IPS DF 19.7 (cell line): ENCODE data around the gene LRRC36.

Experiments used
- DNase-seq: peaks from one replicate; pipeline ENCODE4 v3.0.0-alpha.2; 2013; ENCODE audit warnings: low read depth, low spot score

LRRC36 gene

GRCh38 chr16:67294171-67294757, 32.4 kb upstream of the LRRC36 start:
- no peak for DNase-seq

DNA sequence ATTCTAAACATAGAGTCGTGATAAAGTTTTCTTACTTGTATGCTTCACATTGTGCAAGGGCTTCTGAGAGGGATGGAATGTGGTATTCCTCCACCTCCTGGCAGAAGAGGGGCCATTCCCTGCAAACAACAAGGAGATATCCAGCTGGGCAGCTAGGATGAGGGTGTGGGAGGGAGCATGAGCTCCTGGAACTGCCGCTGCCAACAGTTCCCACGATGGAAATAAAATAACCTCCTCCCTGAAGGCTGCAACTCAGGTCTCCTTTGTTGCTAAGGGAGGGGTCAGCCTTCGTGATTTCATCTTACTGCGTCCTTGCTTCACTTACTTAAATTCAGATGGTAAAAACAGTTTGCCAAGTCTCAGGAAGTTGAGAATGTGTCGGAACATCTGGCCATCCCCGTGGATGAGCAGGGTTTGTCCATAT, 31.7 kb upstream of the LRRC36 start:
- no peak for DNase-seq

DNA sequence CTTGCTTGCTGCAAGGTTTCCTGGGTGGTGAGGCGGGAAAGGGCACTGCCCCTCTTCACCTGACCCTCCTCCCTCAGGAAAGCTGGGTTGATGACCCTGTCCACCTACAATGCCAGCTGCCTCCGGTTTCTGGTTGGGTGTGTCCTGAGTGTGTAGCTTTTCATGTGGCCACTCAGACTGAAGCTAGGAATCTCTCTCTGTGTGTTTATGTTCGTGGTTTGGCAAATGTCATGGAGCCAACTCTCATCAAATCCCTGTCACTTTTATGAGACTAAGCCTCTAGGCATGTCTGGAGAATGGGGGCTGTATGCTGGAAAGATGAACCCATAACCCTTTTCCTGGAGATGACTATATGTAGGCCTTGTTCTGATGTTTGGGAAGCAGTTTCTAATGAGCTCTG, 30.2 kb upstream of the LRRC36 start:
- no peak for DNase-seq

- no peak for DNase-seq
Observed at GRCh38 chr16:67298277-67298676, 28.3 kb upstream of the LRRC36 start.

DNA sequence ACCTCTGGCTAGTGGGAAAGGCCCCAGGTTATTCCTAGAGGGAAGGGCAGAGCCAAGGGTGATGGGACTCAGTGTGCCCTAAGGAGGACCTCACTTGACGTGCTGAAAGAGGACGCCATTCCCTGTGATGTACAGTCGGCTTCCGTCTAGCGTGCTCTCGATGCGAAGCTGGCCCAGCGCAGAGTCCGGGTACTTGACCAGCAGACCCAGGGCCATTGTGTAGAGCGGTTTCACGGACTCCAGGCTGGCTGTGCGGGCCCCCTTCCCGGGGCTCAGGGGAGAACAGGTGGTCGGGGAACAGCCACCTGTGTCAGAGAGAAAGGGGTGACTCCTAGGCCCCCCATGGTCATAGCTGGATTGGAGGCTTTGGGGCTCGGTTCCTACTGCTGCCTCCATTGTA, 27.3 kb upstream of the LRRC36 start:
- no peak for DNase-seq

DNA sequence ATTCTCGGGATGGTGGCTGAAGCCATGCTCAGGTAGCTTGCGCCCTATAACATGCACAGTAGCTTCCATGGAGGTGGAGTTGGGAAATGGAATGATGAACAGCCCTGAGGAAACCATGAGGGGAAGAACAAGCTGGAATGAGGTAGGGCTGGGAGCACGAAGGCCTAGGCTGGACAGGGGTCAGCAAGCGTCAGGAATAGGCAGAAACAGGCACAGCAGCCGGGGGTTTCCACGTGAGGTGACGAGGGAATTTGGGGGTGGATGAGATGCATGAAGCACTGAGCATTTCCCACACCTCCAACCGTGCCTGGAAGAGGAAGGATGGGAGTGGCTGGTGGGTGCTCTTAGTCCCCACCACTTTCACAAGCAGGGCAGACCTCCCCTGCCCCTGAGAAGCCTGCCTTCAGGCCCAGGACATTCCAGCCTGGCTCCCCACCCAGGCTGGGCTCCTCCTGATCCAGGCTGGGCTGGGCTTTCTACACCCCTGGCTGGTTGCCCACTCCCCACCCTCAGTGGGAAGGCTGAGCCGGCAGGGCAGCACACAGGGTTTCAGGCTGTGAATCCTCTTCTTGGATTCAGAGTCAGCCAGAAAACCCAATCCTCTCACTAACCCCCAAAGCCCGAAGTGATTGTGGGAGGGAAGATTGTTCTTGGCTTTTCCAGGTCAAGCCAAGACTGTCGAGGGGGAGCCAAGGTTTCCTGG, 25.4 kb upstream of the LRRC36 start:
- no peak for DNase-seq

DNA sequence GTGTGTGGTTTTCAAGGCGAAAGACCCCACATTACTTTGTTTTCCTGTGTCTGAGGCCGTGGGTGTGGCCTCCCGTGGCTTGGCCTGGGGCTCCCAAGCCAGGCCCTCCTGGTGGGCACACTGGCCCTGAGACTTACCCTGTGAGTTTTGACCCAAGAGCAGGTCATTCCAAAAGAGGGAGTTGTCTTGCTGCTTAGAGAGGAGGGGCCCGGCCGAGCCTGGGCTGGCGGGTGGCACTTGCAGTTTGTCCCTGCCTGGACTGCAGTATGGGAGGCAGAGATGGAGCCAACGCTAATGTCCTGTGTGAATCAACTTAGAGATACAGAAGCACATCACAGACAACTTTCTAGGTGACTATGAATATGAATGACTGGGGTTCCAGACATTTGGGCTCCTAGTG, 24.5 kb upstream of the LRRC36 start:
- DNase-seq, result no peak

DNA sequence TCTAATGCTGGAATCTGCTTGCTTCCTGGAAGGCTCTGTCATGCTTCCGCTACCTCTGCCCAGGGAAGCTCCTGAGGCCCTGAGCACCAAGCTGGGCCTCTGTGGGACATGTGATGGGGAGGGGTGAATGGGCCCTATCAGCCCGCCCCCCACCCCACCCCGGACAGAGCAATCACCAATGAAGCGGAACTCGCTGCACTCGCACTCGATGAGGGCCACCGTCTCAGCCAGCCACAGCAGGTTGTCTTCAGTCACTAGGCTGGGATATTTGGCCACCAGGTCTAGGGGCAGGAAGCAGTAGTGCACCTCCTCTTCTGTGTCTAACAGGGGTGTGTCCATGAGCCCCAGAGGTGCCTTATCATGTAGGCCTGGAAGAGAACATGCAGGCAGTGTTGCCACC, 23.6 kb upstream of the LRRC36 start:
- no peak for DNase-seq

DNA sequence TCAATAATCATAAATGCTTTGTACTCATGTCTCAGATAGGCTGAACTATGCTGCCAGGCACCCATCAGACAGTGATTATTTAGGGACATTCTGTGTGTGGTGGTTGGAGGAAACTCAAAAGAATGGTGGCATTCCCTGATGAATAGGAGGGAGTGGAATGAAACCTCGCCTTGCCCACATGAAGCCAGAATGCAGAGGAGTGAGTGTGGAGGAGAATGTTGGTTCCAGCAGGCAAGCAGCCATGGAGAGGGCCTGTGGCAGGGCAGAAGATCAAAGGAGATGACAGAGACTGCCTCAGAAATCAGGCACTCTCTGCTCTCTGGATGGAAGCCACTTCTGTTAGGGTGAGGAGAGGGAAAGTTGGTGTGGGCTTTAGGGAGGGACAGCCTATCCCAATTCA, 22.6 kb upstream of the LRRC36 start:
- no peak for DNase-seq

GRCh38 chr16:67305216-67306071, 21.2 kb upstream of the LRRC36 start:
- no peak for DNase-seq

- no peak for DNase-seq
Observed at GRCh38 chr16:67310561-67310960, 16.1 kb upstream of the LRRC36 start.

- no peak for DNase-seq
Observed at GRCh38 chr16:67311607-67312488, 14.8 kb upstream of the LRRC36 start.

DNA sequence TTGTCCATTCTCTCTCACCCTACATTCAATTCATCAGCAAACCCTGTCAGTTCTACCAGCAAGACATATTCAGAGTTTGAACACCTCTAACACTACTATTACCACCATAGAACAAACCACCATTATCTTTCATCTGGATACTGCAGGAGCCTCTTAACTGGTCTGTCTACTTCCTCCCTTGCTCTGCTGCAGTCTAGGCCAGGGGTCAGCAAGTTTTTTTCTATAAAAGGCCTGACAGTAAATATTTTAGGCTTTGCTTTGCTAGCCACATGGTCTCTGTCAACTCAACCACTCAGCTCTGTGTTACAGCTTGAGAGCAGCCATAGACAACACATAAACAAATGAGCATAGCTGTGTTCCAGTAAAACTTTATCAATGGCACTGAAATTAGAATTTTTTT, 13.9 kb upstream of the LRRC36 start:
- no peak for DNase-seq

DNA sequence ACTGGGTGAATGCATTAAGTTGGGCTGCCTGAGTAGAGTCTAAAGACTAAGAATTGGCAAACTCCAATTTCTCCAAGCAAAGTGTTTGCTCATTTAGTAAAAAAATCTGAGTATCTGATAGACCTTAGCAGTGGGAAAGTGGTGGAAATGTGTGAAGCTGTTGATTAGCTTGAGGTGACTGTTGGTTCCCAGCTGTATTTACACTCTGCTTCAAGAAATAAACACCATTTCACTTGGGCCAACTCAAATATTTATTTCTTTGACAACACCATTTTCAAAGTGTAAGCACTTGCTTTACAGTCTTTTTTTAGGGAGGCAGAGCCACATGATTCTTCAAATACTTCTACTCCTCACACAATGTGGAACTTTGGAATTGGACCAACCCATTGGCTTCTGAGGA, 8.8 kb upstream of the LRRC36 start:
- DNase-seq, result no peak

GRCh38 chr16:67326115-67326471, 522 bp upstream of the LRRC36 start:
- DNase-seq, result no peak

DNA sequence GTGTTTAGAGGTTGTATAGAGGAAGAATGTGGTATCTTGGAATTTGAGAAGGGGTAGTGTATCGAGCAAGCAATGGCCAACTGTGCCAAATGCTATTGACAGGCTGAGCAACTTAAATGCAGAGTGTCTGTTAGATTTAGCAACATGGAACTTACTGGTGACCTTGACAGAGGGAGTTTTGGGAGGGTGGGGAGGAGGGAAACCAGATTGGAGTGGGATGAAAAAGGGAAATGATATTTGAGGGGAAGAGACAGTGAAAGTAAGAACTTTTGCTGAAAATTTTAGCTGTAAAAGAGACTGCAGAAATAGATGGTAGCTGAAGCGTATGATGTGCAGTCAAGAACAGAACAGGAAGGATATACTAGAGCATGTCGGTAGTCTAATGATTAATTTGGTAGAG, 1.1 kb downstream of the LRRC36 start:
- no peak for DNase-seq

DNA sequence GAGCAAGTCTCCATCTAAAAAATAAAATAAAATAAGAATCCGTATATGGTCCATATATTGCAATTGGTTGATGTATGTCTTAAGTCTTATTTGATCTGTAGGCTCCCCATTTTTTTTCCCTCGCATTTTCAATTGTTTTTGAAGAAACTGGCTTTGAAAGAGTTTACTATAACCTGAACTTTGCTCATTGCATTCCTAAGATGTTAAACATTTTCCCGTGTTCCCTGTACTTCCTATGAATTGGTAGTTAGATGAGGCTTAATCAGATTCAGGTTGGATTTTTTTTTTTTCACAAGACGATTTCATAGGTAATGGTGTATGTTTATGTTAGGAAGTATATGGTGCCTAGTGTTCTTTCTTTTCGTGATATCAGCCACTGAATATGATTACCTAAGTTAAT, 3.3 kb downstream of the LRRC36 start:
- DNase-seq, result no peak

- DNase-seq, result no peak
Observed at GRCh38 chr16:67333315-67333714, 6.7 kb downstream of the LRRC36 start.

DNA sequence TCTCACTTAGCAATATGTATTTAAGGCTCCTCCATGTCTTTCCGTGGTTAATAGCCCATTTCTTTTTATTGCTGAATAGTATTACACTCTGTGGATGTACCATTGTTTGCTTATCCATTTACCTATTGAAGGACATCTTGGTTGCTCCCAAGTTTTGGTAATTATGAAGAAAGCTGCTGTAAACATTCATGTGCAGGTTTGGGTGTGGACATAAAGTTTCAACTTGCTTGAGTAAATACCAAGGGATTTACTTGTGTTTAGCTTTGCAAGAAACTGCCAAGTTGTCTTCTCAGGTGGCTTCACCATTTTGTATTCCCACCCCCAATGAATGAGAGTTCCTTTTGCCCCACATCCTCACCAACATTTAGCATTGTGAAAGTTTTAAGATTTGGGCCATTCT, 9.5 kb downstream of the LRRC36 start:
- no peak for DNase-seq

- no peak for DNase-seq
Observed at GRCh38 chr16:67336648-67337047, 10.0 kb downstream of the LRRC36 start.

- DNase-seq, result no peak
Observed at GRCh38 chr16:67339453-67339852, 12.8 kb downstream of the LRRC36 start.

- DNase-seq, result no peak
Observed at GRCh38 chr16:67341250-67341649, 14.6 kb downstream of the LRRC36 start.
